H1 (cell line): Measurements from ENCODE around the gene RAB3C.

Experiments used
- HDAC2 ChIP-seq, 2 experiments: fragments of 300-600 bp in 1 of 2; sonication (generic) in 1 of 2; IDR thresholded peaks; 2 replicates each; pipeline ENCODE4 v1.6.1; 2011 to 2012; ENCODE audit warnings: low read depth in 2 of 2, low read length in 2 of 2, mild to moderate bottlenecking in 2 of 2, moderate library complexity in 2 of 2, borderline replicate concordance in 1 of 2, inconsistent platforms in 1 of 2
- HDAC6 ChIP-seq: IDR thresholded peaks from one replicate; pipeline ENCODE4 v1.7.1; 2012; ENCODE audit warnings: low read depth, mild to moderate bottlenecking, inconsistent platforms, low read length, moderate library complexity
- POLR2AphosphoS5 ChIP-seq: IDR thresholded peaks from 2 replicates; pipeline ENCODE4 v1.6.1; 2011; ENCODE audit warnings: low read depth, low read length
- RFX5 ChIP-seq: IDR thresholded peaks from 2 replicates; pipeline ENCODE4 v1.6.1; 2011; ENCODE audit warnings: low read depth, low read length, improper control_type of control experiment, borderline replicate concordance
- TF ChIP-seq, protein P1 (sequence below), 3 experiments: IDR thresholded peaks; 1 replicate in 2 of 3; 2 replicates in 1 of 3; pipeline versions ENCODE4 v1.5.1 to v1.6.1; 2011; ENCODE audit warnings: low read length in 3 of 3, mild to moderate bottlenecking in 3 of 3, inconsistent platforms in 2 of 3, low read depth in 1 of 3, moderate library complexity in 1 of 3; ENCODE audit not compliant: insufficient read depth in 1 of 3; ENCODE audit errors: control extremely low read depth in 1 of 3

DNA sequence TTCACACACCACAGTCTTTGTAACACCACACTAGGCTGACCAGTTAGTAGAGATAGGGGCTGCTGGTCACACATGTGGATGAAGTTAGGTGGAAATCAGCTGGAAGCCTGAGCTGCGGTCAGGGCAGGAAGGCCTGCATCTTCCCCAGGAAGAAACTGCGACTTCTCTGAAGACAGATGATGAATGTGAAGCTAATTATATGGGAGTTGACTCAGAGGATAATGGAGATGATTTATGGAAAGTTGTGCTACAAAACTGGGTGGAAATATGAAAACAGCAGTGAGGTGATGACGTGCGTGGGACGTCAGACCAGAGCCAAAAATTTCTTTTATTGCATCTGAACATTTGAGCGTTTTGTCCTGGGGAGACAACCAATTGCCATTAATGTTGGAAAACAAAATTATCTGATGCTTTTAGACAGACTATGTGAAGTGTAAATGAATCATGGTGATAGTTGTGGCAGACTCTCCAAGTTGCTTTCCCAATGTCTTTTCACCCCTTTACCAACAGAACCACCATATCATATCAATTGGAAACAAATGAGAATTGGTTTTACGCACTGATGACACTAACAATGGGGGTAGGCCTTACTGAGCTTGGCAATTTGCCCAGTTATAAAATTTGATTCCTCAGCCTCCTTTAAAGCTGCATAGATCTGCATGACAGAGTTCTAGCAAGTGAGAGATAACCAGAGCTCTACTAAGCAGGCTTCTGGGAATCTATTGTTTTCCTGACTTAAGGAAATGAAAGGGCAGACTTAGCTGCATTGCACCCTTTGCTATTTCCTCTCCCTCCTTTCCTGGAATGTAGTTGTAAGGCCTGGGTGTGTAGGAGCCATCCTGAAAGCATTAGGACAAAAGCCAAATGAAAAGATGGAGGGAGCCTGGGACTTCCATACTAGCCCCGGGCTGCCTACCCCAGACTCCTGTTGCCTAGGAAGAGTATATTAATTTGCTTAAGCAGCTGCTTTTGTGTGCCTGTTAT is 84.0 kb downstream of the RAB3C start:
- TF ChIP-seq HDAC6 (no peak), POLR2AphosphoS5 (no peak), HDAC2 (IDR thresholded peaks at IDR 0.05; ENCODE audit: borderline replicate concordance in 1 of 2, low read depth in 2 of 2, low read length in 2 of 2) (no peak), RFX5 (no peak)
- TF ChIP-seq, protein P1, sequence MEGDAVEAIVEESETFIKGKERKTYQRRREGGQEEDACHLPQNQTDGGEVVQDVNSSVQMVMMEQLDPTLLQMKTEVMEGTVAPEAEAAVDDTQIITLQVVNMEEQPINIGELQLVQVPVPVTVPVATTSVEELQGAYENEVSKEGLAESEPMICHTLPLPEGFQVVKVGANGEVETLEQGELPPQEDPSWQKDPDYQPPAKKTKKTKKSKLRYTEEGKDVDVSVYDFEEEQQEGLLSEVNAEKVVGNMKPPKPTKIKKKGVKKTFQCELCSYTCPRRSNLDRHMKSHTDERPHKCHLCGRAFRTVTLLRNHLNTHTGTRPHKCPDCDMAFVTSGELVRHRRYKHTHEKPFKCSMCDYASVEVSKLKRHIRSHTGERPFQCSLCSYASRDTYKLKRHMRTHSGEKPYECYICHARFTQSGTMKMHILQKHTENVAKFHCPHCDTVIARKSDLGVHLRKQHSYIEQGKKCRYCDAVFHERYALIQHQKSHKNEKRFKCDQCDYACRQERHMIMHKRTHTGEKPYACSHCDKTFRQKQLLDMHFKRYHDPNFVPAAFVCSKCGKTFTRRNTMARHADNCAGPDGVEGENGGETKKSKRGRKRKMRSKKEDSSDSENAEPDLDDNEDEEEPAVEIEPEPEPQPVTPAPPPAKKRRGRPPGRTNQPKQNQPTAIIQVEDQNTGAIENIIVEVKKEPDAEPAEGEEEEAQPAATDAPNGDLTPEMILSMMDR (IDR thresholded peaks at IDR 0.05; ENCODE audit: control extremely low read depth in 1 of 3, insufficient read depth in 1 of 3, low read depth in 1 of 3, low read length in 3 of 3) = no peak
